Measurements from ENCODE around the gene ECT2L.

- no peak for TF ChIP-seq CTCF (conservative IDR thresholded peaks at IDR 0.05; ENCODE audit: low read depth, low read length)
- TF ChIP-seq EZH2 (IDR thresholded peaks at IDR 0.05; ENCODE audit: borderline replicate concordance, low read depth, low read length, poor library complexity, severe bottlenecking) = no peak
These were observed 148.5 kb downstream of the ECT2L start for GRCh38 chr6:138944412-138944811.
